NCI-H774 (cell line): ENCODE measurements around the gene GDE1.

Experiments
- DNase-seq: peaks from one replicate; lab custom pipeline; 2025; lab: John Stamatoyannopoulos, UW

Gene GDE1

GRCh38 chr16:19524356-19524615 is 2.4 kb upstream of the GDE1 start:
- DNase-seq, result no peak

GRCh38 chr16:19523559-19524355 is 1.9 kb upstream of the GDE1 start, which contains the start of gene CCP110:
TSS of gene CCP110 (plus strand) at chr16:19523942. CDS start at chr16:19527882, 3,940 bp downstream.
- peak; percentile 94 for DNase-seq

DNA sequence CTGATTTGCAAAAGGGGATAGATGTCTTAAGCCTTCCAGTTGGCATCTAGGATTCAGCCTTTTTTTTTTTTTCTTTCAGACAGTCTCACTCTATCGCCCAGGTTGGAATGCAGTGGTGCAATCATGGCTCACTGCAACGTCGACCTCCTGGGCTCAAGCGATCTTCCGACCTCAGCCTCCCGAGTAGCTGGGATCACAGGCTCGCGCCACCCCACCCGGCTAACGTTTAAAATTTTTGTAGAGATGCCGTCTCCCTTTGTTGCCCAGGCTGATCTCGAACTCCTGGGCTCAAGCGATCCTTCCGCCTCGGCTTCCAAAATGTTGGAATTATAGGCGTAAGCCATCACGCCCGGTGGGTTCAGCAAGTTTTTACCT is 1.3 kb upstream of the GDE1 start:
- no peak for DNase-seq

DNA sequence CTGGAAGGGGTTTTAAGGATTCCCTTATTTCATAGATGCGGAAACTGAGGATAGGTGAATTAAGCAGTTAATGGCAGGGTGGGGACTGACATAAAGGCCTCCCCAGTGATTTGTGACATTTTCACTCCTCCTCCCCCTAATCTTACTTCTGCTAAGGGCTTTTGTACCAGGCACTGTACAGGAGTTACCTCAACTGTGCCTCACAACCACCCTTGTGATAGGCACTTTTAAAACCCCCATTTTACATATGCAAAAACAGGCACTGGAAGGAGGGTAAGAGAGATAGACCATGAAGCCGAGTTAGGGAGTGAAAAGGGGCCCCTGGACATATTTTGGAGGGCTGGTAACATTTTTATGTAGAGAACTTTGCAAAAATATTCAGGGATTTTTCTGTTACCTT is 862 bp upstream of the GDE1 start:
- no peak for DNase-seq

DNA sequence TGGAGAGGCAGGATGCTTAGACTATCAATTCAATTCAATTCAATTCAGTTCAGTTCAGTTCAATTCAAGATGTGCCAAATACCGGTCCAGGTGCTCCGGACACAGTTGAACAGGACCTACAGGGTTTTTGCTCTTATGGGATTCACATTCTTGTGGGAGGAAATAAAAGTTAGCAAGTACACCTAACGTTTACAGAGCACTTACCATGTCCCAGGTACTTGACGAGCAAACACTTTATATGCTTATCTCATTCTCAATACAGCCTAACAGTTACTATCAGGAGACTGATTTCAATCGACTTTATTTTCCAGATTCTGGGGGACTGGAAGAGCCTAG is 467 bp upstream of the GDE1 start:
- no peak for DNase-seq

DNA sequence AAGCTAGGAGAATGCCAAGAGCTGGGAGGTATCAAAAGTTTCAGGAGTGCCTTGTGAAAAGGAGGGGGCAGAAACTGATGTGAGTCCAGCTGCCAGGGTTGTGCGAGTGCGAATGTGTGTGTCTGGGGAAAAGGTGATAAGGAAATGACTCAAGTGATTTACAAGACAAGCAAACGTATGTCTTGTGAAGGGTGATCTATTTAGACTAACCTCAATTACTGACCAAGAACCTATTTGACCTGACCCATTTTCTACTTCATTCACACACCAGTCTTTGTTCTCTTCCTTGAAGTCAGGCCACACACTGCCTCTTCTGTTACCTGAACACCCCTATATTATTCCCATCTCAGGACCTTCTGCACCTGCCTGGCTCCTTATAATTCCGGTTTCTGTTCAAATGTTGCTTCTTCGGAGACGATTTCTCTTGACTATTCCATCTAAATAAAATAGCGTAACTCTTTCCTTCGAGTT is 1.0 kb downstream of the GDE1 start:
- no peak for DNase-seq

- DNase-seq, result no peak
These were observed 3.5 kb downstream of the GDE1 start for GRCh38 chr16:19518388-19518787.

- no peak for DNase-seq
These were observed 4.3 kb downstream of the GDE1 start for GRCh38 chr16:19517424-19518089.

- DNase-seq, result no peak
These were observed 6.1 kb downstream of the GDE1 start for GRCh38 chr16:19515757-19516156.

DNA sequence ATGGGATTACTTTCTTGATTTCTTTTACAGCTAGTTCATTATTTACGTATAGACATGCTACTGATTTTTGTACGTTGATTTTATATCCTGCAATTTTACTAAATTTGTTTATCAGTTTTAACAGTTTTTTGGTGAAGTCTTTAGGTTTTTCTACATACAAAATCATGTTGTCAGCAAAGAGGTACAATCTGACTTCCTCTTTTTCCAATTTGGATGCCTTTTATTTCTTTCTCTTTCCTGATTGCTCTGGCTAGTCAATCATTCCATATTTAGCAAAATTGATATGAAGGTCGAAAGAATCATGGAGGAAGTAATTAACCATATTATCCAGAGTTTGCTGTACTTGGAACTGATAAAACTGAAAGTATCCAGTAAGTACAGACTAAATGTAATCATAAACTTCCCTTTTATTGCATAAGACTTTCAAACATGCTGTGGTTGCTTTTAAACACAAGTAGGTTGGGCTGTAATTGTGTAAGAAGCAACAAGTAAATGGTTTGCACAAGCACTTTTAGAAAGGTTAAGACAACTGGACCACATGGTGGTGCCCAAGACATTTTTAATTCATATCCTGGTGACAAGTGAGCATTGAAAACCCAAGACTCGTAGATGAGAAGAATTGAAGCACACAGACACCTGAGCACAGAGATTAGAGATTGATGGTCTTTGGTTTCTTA is 8.4 kb downstream of the GDE1 start:
- no peak for DNase-seq

- DNase-seq, result no peak
These were observed 9.6 kb downstream of the GDE1 start for GRCh38 chr16:19512297-19512696.

DNA sequence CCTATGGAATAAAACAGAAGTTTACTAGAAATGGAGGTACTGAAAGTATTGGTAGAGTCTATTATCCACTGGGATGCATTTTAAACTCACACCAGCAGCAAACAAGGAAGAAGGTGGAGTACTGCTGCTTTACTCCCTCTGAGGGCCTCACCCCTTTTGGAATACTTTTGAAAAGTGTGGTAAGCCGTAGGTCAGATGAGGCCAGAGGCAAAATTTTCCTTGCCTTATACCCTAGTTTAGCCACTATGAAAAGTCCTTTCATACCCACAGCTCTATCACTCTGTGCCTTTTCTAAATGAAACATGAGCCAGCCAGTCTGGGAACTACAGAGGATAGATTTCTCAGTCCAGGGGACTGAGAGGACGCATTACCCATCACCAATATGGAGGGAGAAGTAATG is 14.0 kb downstream of the GDE1 start:
- no peak for DNase-seq

DNA sequence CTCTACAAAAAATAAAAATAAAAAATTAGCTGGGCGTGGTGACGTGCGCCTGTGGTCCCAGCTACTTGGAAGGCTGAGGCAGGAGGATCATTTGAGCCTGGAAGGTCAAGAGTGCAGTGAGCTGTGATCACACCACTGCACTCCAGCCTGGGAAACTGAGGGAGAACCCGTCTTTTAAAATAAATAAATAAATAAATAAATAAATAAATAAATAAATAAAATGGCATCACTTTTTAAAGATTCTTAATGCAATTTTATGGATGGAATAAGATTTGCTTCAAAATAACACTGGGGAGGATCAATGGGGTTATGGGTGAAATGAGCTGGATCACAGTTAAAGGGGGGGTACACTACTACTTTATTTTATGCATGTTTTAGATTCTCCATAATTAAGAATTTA is 14.9 kb downstream of the GDE1 start:
- DNase-seq, result no peak

DNA sequence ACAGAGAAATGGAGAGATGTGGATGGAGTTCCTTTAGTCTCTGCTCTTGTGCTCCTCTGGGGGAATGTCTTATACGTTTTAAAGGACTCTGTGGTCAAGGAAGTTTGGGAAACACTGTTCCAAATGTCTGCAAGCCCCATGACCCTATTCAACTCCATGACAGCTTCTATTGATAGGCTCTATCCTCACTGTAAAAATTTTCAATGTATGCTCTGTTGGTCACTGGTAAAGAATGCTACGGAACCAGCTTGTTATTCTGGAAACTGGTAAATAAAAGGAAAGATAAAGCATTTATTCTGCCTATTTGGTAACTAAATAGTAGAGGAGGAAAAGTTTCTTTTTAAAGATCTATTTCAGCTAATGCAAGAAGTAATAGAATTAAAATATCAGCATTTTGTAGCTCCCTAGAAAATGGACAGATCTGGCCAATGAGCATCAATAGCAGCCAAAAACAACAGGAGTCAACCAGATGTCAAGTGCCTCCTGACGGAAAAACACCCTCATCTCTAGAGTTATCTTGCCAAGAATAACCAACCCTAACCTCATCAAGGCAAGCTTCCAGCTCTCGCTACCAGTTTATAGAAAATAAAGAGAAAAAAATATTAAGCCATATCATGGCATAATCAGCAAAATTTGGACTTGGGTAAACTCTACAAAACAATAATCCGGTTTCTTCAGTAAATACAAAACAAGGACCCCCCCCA is 16.1 kb downstream of the GDE1 start:
- no peak for DNase-seq

DNA sequence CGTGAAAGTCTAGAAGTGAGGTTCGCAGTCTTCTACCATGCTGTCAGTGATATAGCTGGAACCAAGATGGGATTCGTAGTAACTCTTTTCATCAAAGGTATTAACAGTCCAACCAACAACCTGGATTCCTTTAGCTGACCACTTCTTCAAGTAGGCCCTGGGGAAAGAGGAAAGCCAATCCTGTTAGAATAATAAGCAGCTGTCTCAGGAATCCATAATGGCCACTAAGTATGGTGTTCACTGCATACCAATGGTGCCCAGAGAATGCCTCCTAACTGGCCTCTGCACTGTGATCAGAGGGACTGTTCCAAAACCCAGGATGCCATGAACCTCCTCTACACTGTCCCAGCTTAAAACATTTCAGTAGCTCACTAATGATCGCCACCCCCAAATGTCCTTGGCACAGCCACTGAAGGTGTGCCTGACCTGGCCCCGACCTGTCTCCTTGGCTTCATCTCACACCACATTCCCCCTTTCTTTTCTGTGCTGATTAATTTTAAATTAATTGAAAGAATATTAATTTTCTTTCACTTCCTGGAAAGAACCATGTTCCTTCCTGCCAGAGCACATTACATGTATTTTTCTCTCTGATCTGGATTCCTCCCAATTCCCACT is 18.3 kb downstream of the GDE1 start:
- DNase-seq, result no peak

GRCh38 chr16:19502395-19503131 is 19.3 kb downstream of the GDE1 start:
- DNase-seq, result peak; percentile 61

DNA sequence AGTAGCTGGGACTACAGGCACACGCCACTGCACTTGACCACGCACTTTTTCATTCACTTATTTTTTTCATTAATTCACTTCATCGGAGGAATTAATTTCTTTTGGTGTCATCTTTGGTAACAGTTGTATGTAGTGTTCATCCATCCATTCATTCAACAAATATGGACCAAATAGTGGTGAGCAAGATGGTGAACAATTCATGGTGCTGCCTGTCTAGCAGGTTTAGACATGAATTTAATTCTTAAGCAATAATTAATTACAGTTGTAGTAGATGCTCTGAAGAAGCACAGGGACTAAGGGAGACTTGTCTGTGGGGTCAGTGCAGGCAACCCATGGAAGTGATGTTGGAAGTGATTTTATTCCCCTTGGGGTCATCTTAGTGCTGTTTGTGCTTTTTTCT is 22.4 kb downstream of the GDE1 start:
- no peak for DNase-seq

DNA sequence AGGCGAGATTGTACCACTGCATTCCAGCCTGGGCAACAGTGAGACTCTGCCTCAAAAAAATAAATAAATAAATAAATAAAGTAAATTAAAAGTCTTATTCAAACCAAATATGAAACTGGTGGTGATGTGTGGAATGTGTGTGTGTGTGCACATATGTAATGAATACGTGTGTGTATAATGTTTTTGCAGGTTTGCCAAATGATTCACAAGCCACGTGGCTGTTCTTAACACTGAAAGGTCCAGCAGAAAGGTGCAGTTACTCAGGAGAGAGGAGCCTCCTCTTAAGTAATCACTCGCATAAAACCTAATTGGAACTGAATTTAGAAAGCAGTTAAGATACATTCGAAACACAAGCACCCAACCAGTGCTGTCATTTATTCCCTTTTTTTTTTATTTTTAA is 22.9 kb downstream of the GDE1 start:
- DNase-seq, result no peak

- DNase-seq, result no peak
These were observed 24.7 kb downstream of the GDE1 start for GRCh38 chr16:19497176-19497575.

DNA sequence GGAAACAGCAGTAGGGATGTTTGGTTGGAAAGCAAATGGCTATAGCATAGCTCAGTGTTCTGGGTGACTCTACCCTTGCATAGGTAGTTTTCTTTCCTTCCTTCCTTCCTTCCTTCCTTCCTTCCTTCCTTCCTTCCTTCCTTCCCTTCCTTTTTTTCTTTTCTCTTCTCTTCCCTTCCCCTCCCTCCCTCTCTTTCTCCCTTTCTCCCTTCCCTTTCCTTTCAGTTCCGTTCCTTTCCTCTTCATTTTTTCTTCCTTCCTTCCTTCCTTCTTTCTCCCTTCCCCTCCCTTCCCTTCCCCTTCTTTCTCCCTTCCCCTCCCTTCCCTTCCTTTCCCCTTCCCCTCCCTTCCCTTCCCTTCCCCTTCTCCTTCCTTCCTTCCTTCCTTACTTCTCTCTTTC is 31.3 kb downstream of the GDE1 start:
- DNase-seq, result no peak

- DNase-seq, result no peak
These were observed 33.7 kb downstream of the GDE1 start for GRCh38 chr16:19488213-19488640.
